A673 (cell line): ENCODE data around the gene ZACN. TPM values are rescaled to one million over a fixed set of nuclear protein-coding genes. Genes with fewer than 3 reads are reported as not detected.

Experiments used
- BruUV-seq: library from RNA; stranded (reverse); fragments of 400-500 nt; replicated peaks from 2 replicates; lab custom pipeline; 2021; lab: Mats Ljungman, UMichigan
- CTCF ChIA-PET: fragments of 300-600 bp; sonication (Branson Sonifier 250); formaldehyde crosslinking; loops from one replicate; lab custom pipeline; 2022; ENCODE audit warnings: antibody characterized with exemption; lab: Charles Lee
- POLR2A ChIA-PET: fragments of 300-600 bp; sonication (Branson Sonifier 250); formaldehyde crosslinking; loops from one replicate; lab custom pipeline; 2022; ENCODE audit warnings: antibody characterized with exemption; ENCODE audit not compliant: low non-redundant PET; lab: Charles Lee
- DNase-seq: peaks from one replicate; pipeline ENCODE4 v3.0.0-alpha.2; 2015; ENCODE audit warnings: low spot score
- H3K27ac ChIP-seq: fragments of 200-600 bp; sonication (generic); 2 replicates; pipeline ENCODE4 v1.5.1; 2016; ENCODE audit warnings: mixed run types, low read depth, mild to moderate bottlenecking, mixed read lengths, antibody characterized with exemption, low read length; ENCODE audit not compliant: poor library complexity, severe bottlenecking
- H3K27me3 ChIP-seq: fragments of 200-600 bp; sonication (generic); replicated peaks from 2 replicates; pipeline ENCODE4 v1.6.1; 2017; ENCODE audit warnings: mixed run types, low read depth, mild to moderate bottlenecking, mixed read lengths, antibody characterized with exemption, low read length; ENCODE audit not compliant: insufficient read depth, poor library complexity
- H3K36me3 ChIP-seq: fragments of 200-600 bp; sonication (generic); 2 replicates; pipeline ENCODE4 v1.6.1; 2016; ENCODE audit warnings: mixed run types, mild to moderate bottlenecking, mixed read lengths, antibody characterized with exemption, low read length; ENCODE audit not compliant: insufficient read depth, poor library complexity, severe bottlenecking
- H3K4me1 ChIP-seq: fragments of 200-600 bp; sonication (generic); 2 replicates; pipeline ENCODE4 v1.6.1; 2017; ENCODE audit warnings: mixed run types, mild to moderate bottlenecking, mixed read lengths, antibody characterized with exemption, low read length; ENCODE audit not compliant: insufficient read depth, poor library complexity, severe bottlenecking
- H3K4me3 ChIP-seq: fragments of 200-600 bp; sonication (generic); 2 replicates; pipeline ENCODE4 v1.5.1; 2016; ENCODE audit warnings: low read depth, mixed run types, mild to moderate bottlenecking, mixed read lengths, low read length; ENCODE audit not compliant: poor library complexity, severe bottlenecking
- H3K9me3 ChIP-seq: fragments of 200-600 bp; sonication (generic); 2 replicates; pipeline ENCODE4 v1.6.1; 2016; ENCODE audit warnings: mixed run types, low read depth, mild to moderate bottlenecking, mixed read lengths, antibody characterized with exemption, low read length; ENCODE audit not compliant: poor library complexity, severe bottlenecking
- EZH2 ChIP-seq: fragments of 200-600 bp; sonication (generic); IDR thresholded peaks from 2 replicates; pipeline ENCODE4 v1.6.1; 2017; ENCODE audit warnings: borderline replicate concordance, low read depth, mild to moderate bottlenecking, mixed read lengths, antibody characterized with exemption, low read length; ENCODE audit not compliant: poor library complexity, severe bottlenecking
- intact Hi-C: fragments of 100-400 bp; cut with micrococcal nuclease; formaldehyde crosslinking; loops from one replicate; pipeline ENCODE4 v1.10.0; 2022; ENCODE audit not compliant: unreplicated experiment
- microRNA-seq: library from miRNA; unstranded; fragments of <30 nt; microRNA quantifications from one replicate; pipeline ENCODE4 v1.2.0, GENCODE V29; 2021
- total RNA-seq: library from RNA; stranded (reverse); gene quantifications from 2 replicates; pipeline ENCODE4 v1.2.3, GENCODE V29; 2021
- TF ChIP-seq, protein P1 (sequence below): fragments of 300-800, 200-600 bp; sonication (generic); conservative IDR thresholded peaks from 2 replicates; pipeline ENCODE4 v1.5.1; 2017; ENCODE audit warnings: low read depth, mild to moderate bottlenecking, antibody characterized with exemption, low read length, moderate library complexity, mixed read lengths

ZACN gene
- total RNA-seq, 1 experiment from 2014 or later, result not detected

DNA sequence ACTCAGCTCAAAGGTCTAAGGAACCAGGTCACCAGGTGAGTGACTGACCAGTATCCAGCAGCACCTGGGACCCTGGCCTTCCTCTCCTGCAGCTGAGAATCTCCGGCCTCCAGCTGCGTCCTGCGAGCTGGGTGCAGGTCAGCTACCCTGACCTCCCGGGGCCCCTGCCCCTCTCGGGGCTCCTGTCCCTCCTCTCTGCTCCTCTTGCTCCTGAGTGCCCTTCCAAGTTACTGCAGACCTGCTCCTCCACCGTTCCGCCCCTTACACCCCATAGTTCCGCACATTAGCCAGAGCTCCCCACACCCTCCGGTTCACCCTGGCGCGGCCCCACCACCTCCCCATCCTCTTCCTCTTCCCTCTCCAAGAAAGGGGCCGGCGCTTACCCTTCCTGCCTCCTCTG lies 51.5 kb downstream of the ZACN start:
- Histone ChIP-seq H3K4me3 (no peak overlapping the region), H3K27me3 (no peaks in the 10 kb centered on the region), H3K4me1 (peaks cover 11% of the 10 kb centered on the region), H3K9me3 (no peaks in the 10 kb centered on the region), H3K27ac (no peak overlapping the region), H3K36me3 (no peaks in the 10 kb centered on the region)
- CTCF ChIA-PET, result no interaction called here
- POLR2A ChIA-PET, result no interaction called here
- no peak for DNase-seq
- intact Hi-C loops, result no loop called here
- TF ChIP-seq, protein P1, sequence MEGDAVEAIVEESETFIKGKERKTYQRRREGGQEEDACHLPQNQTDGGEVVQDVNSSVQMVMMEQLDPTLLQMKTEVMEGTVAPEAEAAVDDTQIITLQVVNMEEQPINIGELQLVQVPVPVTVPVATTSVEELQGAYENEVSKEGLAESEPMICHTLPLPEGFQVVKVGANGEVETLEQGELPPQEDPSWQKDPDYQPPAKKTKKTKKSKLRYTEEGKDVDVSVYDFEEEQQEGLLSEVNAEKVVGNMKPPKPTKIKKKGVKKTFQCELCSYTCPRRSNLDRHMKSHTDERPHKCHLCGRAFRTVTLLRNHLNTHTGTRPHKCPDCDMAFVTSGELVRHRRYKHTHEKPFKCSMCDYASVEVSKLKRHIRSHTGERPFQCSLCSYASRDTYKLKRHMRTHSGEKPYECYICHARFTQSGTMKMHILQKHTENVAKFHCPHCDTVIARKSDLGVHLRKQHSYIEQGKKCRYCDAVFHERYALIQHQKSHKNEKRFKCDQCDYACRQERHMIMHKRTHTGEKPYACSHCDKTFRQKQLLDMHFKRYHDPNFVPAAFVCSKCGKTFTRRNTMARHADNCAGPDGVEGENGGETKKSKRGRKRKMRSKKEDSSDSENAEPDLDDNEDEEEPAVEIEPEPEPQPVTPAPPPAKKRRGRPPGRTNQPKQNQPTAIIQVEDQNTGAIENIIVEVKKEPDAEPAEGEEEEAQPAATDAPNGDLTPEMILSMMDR, result no peak
- no TSS peak for BruUV-seq

DNA sequence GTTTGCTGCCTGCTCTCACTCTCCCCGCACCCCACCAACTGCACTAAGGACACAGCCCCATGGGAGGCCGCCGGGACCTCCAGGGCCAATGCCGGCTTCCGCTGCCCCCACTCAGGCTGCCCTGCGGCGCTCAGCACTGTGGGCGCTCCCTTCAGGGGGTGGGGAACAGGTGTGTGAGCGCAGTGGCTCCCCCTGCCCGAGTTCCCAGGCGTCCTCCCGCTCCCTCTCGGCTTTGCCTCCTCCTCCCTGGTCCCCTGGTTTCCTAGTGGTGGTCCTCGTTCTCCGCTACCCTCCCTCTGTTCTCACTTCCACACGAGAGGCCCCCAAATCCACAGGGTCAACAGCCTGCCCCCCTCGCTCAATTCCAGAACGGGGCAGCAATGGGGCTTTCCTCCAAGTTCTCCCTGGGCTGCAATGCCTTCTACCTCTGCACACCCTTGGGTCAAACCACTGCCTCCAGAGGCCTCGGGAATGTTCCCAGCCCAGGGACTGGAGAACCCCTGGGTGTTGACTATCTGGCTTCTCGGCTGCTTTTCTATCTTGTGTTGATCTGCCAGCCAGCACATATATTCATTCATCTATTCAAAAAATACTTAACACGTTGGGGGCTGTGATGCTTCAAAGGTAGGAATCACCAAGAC lies 52.2 kb downstream of the ZACN start:
- ChIA-PET POLR2A (no interaction called here), CTCF (no interaction called here)
- Histone ChIP-seq H3K4me1 (peaks cover 11% of the 10 kb centered on the region), H3K9me3 (no peaks in the 10 kb centered on the region), H3K27ac (no peak overlapping the region), H3K4me3 (no peak overlapping the region), H3K27me3 (no peaks in the 10 kb centered on the region), H3K36me3 (no peaks in the 10 kb centered on the region)
- BruUV-seq, result no TSS peak
- intact Hi-C loops, result no loop called here
- no peak for TF ChIP-seq EZH2
- TF ChIP-seq, protein P1, result no peak
- DNase-seq, result no peak

DNA sequence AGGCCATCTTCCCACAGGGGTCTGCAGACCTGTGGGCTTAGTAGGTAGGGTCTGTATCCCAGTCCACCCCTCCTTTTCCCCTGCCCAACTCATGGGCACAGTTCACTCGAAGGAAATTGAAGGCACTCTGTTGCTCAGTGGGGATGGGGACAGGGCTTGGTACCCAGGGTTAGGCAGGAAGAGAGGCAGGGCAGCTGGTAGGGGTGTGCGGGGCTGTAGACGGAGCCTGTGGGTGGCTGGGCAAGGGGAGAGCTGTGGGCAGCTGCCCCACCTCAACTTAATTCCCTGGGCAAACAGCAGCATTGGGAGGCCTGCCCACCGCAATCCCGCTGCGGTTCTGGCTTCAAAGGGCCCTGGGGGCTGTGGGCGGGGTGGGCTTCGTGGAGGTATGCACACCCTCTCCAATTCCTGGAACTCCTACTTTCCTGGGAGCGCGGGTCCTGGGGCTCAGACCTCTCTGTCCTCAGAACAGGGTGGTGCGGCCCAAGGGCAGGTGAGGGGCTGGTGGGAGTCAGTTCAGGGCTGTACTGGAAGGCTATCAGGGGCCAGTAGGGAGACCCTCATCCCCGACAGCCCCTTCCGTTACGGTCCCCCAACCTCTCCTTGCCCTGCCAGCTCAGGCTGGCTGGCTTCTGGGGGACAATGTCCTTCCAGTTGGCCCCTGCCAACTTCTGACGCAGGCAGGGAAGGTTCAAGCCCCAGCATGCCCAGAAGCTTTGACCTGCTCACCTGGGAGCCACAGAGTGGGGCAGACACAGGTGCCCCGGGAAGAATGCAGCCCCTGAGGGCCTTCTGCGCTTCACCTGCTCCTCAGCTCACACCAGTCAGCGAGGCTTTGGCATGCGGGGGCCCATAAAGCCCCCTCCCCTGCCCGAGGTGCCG lies 53.0 kb downstream of the ZACN start:
- ChIA-PET POLR2A (no interaction called here), CTCF (interaction anchor here (0.5 kb wide), 1 partner anchor 77 kb away, joined by 4 read pairs; no protein-coding TSS in a partner anchor)
- TF ChIP-seq, protein P1, result no peak
- TF ChIP-seq EZH2, result no peak
- no peak for DNase-seq
- Histone ChIP-seq H3K9me3 (no peaks in the 10 kb centered on the region), H3K4me3 (no peak overlapping the region), H3K27me3 (no peaks in the 10 kb centered on the region), H3K36me3 (no peaks in the 10 kb centered on the region), H3K4me1 (peaks cover 11% of the 10 kb centered on the region), H3K27ac (no peak overlapping the region)
- no TSS peak for BruUV-seq
- intact Hi-C loops, result no loop called here

Small RNA genes within 50 kb of the gene (microRNA-seq; reads per million reads assigned to microRNA genes)
- gene MIR6868, result 15.9 reads per million, percentile 39 among the genes with 10 or more reads in this experiment

Other genes starting within 250 kb of the ZACN start
- 0.37 and 2.2 TPM in 2 replicates for gene UNC13D, start 234.8 kb upstream of the ZACN start, total RNA-seq
- 70.3 and 87.5 TPM in 2 replicates for gene WBP2, start 223.8 kb upstream of the ZACN start, total RNA-seq
- gene TRIM47, start 200.6 kb upstream of the ZACN start, total RNA-seq, result 0.46 and 0.95 TPM in 2 replicates
- gene TRIM65, start 182.2 kb upstream of the ZACN start, total RNA-seq, result 46.1 and 47.9 TPM in 2 replicates
- gene MRPL38, start 174.3 kb upstream of the ZACN start, total RNA-seq, result 166 and 167 TPM in 2 replicates
- 34.4 and 35.6 TPM in 2 replicates for gene FBF1, start 138.1 kb upstream of the ZACN start, total RNA-seq
- gene ACOX1, start 100.0 kb upstream of the ZACN start, total RNA-seq, result 35.0 and 39.5 TPM in 2 replicates
- 13.3 and 16.2 TPM in 2 replicates for gene TEN1, start 99.9 kb upstream of the ZACN start, total RNA-seq
- gene CDK3, start 78.3 kb upstream of the ZACN start, total RNA-seq, result 8.5 and 10.0 TPM in 2 replicates
- 0.15 and 0.21 TPM in 2 replicates for gene EVPL, start 51.9 kb upstream of the ZACN start, total RNA-seq
- gene SRP68, start 6.7 kb upstream of the ZACN start, total RNA-seq, result 96.4 and 101 TPM in 2 replicates
- not detected in 2 replicates for gene GALR2, start 4.4 kb upstream of the ZACN start, total RNA-seq
- 115 and 117 TPM in 2 replicates for gene EXOC7, start 24.6 kb downstream of the ZACN start, total RNA-seq
- gene FOXJ1, start 62.1 kb downstream of the ZACN start, total RNA-seq, result 0.17 and 0.20 TPM in 2 replicates
- 0.56 and 0.70 TPM in 2 replicates for gene RNF157, start 161.3 kb downstream of the ZACN start, total RNA-seq
- 45.7 and 46.5 TPM in 2 replicates for gene UBALD2, start 186.2 kb downstream of the ZACN start, total RNA-seq
- 3.3 and 4.3 TPM in 2 replicates for gene QRICH2, start 229.1 kb downstream of the ZACN start, total RNA-seq